T-cell (primary cell): ENCODE measurements around the gene POLR3H. TPM values are rescaled to one million over a fixed set of nuclear protein-coding genes. Genes with fewer than 3 reads are reported as not detected.

Source experiments
- total RNA-seq, 35 experiments: library from RNA in 6 of 35; stranded (reverse) in 6 of 35; fragments of 120-200 nt in 1 of 35; gene quantifications; one replicate each; pipeline versions ENCODE4 v1.2.1 to v1.2.4 and lab custom pipeline; 2013 to 2026

Gene POLR3H
- total RNA-seq, 5 donors from 2014 or later (not counting 1 experiment from before 2014, with no cell fraction given), result 20.6 to 57.7 (median 44.9) TPM

Other genes with a start within 250 kb of the POLR3H start
- 10 to 100 TPM; 38.5 to 50.3 (median 47.9) TPM for gene ZC3H7B, start 242.9 kb downstream of the POLR3H start, total RNA-seq
- 10 to 100 TPM in 1 of 5 donors, 1 to 10 TPM in 4; 4.1 to 10.8 (median 4.6) TPM for gene TEF, start 162.5 kb downstream of the POLR3H start, total RNA-seq
- gene TOB2, start 97.7 kb downstream of the POLR3H start, total RNA-seq, result 10 to 100 TPM; 22.2 to 48.6 (median 37.9) TPM
- gene PHF5A, start 75.8 kb downstream of the POLR3H start, total RNA-seq, result 10 to 100 TPM; 29.0 to 45.9 (median 38.0) TPM
- 10 to 100 TPM; 72.0 to 82.2 (median 77.0) TPM for gene ACO2, start 75.4 kb downstream of the POLR3H start, total RNA-seq
- under 1 TPM in 3 of 5 donors, not detected in 2; 0.13 to 0.23 (median 0.16) TPM for gene CSDC2, start 16.5 kb upstream of the POLR3H start, total RNA-seq
- 10 to 100 TPM; 22.6 to 39.7 (median 33.4) TPM for gene PMM1, start 45.4 kb upstream of the POLR3H start, total RNA-seq
- 10 to 100 TPM; 19.9 to 31.3 (median 28.7) TPM for gene DESI1, start 76.6 kb upstream of the POLR3H start, total RNA-seq
- gene XRCC6, start 76.8 kb upstream of the POLR3H start, total RNA-seq, result 100 to 1,000 TPM; 159 to 174 (median 168) TPM
- gene SNU13, start 144.4 kb upstream of the POLR3H start, total RNA-seq, result 100 to 1,000 TPM; 108 to 145 (median 122) TPM
- gene MEI1, start 155.0 kb upstream of the POLR3H start, total RNA-seq, result 10 to 100 TPM; 52.7 to 89.2 (median 72.9) TPM